Activated CD4-positive, alpha-beta T cell treated with anti-CD3 and anti-CD28 coated beads for 1 hour (primary cell): ENCODE results near the gene IL1RL1.

Experiments used
- DNase-seq: peaks from one replicate; pipeline ENCODE4 v3.0.0-alpha.2; 2020

IL1RL1 gene

GRCh38 chr2:102310964-102311640 is at the start of gene IL1RL1:
TSS of gene IL1RL1 (plus strand) at chr2:102311563. CDS start at chr2:102338265, 26,702 bp downstream.
- DNase-seq: no peak

GRCh38 chr2:102262216-102263129 is 48.9 kb upstream of the IL1RL1 start:
- DNase-seq: no peak

GRCh38 chr2:102264952-102265351 is 46.4 kb upstream of the IL1RL1 start:
- no peak for DNase-seq

GRCh38 chr2:102266204-102266603 is 45.2 kb upstream of the IL1RL1 start:
- no peak for DNase-seq

GRCh38 chr2:102267774-102268173 is 43.6 kb upstream of the IL1RL1 start:
- no peak for DNase-seq

GRCh38 chr2:102268510-102269199 is 42.7 kb upstream of the IL1RL1 start:
- no peak for DNase-seq

- no peak for DNase-seq
Measured at GRCh38 chr2:102269200-102269524, 42.2 kb upstream of the IL1RL1 start.

- DNase-seq: no peak
Measured at GRCh38 chr2:102271844-102272243, 39.5 kb upstream of the IL1RL1 start.

GRCh38 chr2:102273619-102274211 is 37.6 kb upstream of the IL1RL1 start:
- DNase-seq: no peak

- DNase-seq: no peak
Measured at GRCh38 chr2:102276549-102277201, 34.7 kb upstream of the IL1RL1 start.

GRCh38 chr2:102277202-102277700 is 34.1 kb upstream of the IL1RL1 start:
- no peak for DNase-seq

- DNase-seq: no peak
Measured at GRCh38 chr2:102278720-102279390, 32.5 kb upstream of the IL1RL1 start.

- DNase-seq: no peak
Measured at GRCh38 chr2:102279391-102279735, 32.0 kb upstream of the IL1RL1 start.

- no peak for DNase-seq
Measured at GRCh38 chr2:102282678-102283091, 28.7 kb upstream of the IL1RL1 start.

GRCh38 chr2:102283996-102284395 is 27.4 kb upstream of the IL1RL1 start:
- no peak for DNase-seq

GRCh38 chr2:102284611-102285010 is 26.8 kb upstream of the IL1RL1 start:
- DNase-seq: no peak

- DNase-seq: no peak
Measured at GRCh38 chr2:102285368-102285767, 26.0 kb upstream of the IL1RL1 start.

- DNase-seq: no peak
Measured at GRCh38 chr2:102286041-102286440, 25.3 kb upstream of the IL1RL1 start.

- DNase-seq: no peak
Measured at GRCh38 chr2:102289129-102289528, 22.2 kb upstream of the IL1RL1 start.

- DNase-seq: no peak
Measured at GRCh38 chr2:102290594-102290993, 20.8 kb upstream of the IL1RL1 start.

- no peak for DNase-seq
Measured at GRCh38 chr2:102291319-102292075, 19.9 kb upstream of the IL1RL1 start.
